GM19455 (cell line): ENCODE data around the gene RSPH10B2.
"Not testable (repeated sequence)": the region's sequence is repeated elsewhere in the genome, so short reads cannot be mapped to it uniquely, and the experiment has no call there.

Experiments
- ATAC-seq: cut with Tn5 transposase; IDR thresholded peaks from one replicate; pipeline ENCODE4 v1.9.1; 2021; ENCODE audit not compliant: unreplicated experiment

Gene RSPH10B2

GRCh38 chr7:6842278-6842921 is 88.5 kb downstream of the RSPH10B2 start:
- ATAC-seq = not testable (repeated sequence)

GRCh38 chr7:6843092-6843491 is 89.2 kb downstream of the RSPH10B2 start:
- not testable (repeated sequence) for ATAC-seq

- ATAC-seq = not testable (repeated sequence)
These were observed 89.8 kb downstream of the RSPH10B2 start for GRCh38 chr7:6843654-6844053.

DNA sequence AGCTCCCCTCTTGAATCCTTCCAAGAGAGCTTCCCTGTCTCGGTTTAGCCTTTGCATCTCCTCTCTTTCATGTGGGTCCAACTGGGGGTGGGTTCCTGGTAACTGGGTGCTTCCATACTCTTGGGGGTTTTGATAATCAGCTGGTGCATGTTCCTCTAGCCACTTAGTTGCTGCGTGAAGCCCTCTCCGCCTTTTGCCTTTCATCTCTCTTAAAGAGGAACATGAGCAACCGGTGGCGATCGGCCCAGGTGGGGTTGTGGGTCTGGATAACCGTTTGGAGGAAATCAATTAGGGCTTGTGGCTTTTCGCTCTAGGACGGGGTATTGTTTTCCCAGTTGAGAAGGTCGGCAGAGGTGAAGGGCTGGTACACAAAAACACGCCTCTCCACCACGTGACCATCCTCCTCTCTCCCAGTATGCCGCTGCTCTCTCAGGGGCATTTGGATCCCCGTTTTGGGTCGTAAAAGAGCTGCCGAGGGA is 92.1 kb downstream of the RSPH10B2 start:
- ATAC-seq = not testable (repeated sequence)

DNA sequence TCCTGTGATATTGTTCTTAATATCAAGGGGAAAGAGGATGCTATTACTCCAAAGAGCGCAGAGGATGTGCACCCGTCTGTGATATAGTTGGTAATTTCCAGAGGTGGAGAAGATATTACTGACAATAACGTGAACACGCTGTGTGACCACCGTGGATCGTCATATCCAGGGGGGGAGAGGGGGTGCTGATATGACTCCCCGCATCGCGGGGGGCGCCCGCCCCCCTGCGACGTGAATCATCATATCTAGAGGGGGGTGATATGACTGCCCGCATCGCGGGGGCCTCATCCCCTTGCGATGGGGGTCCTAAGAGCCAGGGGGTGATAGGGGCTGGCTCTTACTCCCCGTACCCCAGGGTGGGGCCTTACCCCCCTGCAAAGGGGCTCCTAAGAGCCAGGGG is 93.8 kb downstream of the RSPH10B2 start:
- ATAC-seq = not testable (repeated sequence)
